ENCODE measurements around the gene LANCL2. TPM values are rescaled to one million over a fixed set of nuclear protein-coding genes. Genes with fewer than 3 reads are reported as not detected.

LANCL2 gene
- total and polyA plus RNA-seq, 8 donors: 4.9 to 25.9 (median 16.4) TPM

- no peak overlapping the region for H3K27ac ChIP-seq
- no peak for DNase-seq
- intact Hi-C loops (cut with DNase I; ENCODE audit: low total_unique reads): no loop called here
- no peaks in the 10 kb centered on the region for H3K9me3 ChIP-seq
- no peaks in the 10 kb centered on the region for H3K4me1 ChIP-seq
- TF ChIP-seq CTCF (IDR thresholded peaks at IDR 0.05): no peak
- TF ChIP-seq POLR2AphosphoS5 (IDR thresholded peaks at IDR 0.05): no peak
- no peak for TF ChIP-seq POLR2A (IDR thresholded peaks at IDR 0.05)
- no peak for TF ChIP-seq EP300 (IDR thresholded peaks at IDR 0.05)
- WGBS, 5 donors: 50 to 70% (median 55%) methylated on average over 1 of the region's 1 CpG
- H3K4me3 ChIP-seq: no peak overlapping the region
- no peaks in the 10 kb centered on the region for H3K36me3 ChIP-seq
- peaks cover 0 to 15% (median 0%) of the 10 kb centered on the region in 3 donors for H3K27me3 ChIP-seq
Measured at GRCh38 chr7:55444786-55445185, 79.6 kb downstream of the LANCL2 start.

- DNase-seq: no peak
Measured at GRCh38 chr7:55448526-55448925, 83.4 kb downstream of the LANCL2 start.

GRCh38 chr7:55449205-55449991 lies 84.3 kb downstream of the LANCL2 start:
- no peaks in the 10 kb centered on the region for H3K9me3 ChIP-seq
- peaks cover 0 to 18% (median 0%) of the 10 kb centered on the region in 3 donors for H3K27me3 ChIP-seq
- no peak overlapping the region for H3K4me3 ChIP-seq
- TF ChIP-seq EP300 (IDR thresholded peaks at IDR 0.05): no peak
- no peak for TF ChIP-seq POLR2A (IDR thresholded peaks at IDR 0.05)
- no peak for TF ChIP-seq POLR2AphosphoS5 (IDR thresholded peaks at IDR 0.05)
- TF ChIP-seq CTCF (IDR thresholded peaks at IDR 0.05): no peak
- DNase-seq: no peak
- 38 to 53% (median 50%) methylated on average over 19 to 56 of the region's 56 CpGs for WGBS, 5 donors
- intact Hi-C loops (cut with DNase I; ENCODE audit: low total_unique reads): no loop called here
- H3K4me1 ChIP-seq: no peaks in the 10 kb centered on the region
- H3K27ac ChIP-seq: no peak overlapping the region
- H3K36me3 ChIP-seq: no peaks in the 10 kb centered on the region

More at GRCh38 chr7:55448526-55448925, 83.4 kb downstream of the LANCL2 start:
- no peak for TF ChIP-seq CTCF (IDR thresholded peaks at IDR 0.05)
- TF ChIP-seq POLR2AphosphoS5 (IDR thresholded peaks at IDR 0.05): no peak
- no peak for TF ChIP-seq POLR2A (IDR thresholded peaks at IDR 0.05)
- no peak for TF ChIP-seq EP300 (IDR thresholded peaks at IDR 0.05)
- H3K4me3 ChIP-seq: no peak overlapping the region
- intact Hi-C loops (cut with DNase I; ENCODE audit: low total_unique reads): no loop called here
- H3K9me3 ChIP-seq: no peaks in the 10 kb centered on the region
- H3K27me3 ChIP-seq: peaks cover 0 to 18% (median 0%) of the 10 kb centered on the region in 3 donors
- no peak overlapping the region for H3K27ac ChIP-seq
- no peaks in the 10 kb centered on the region for H3K36me3 ChIP-seq
- no peaks in the 10 kb centered on the region for H3K4me1 ChIP-seq
- 82 to 94% (median 86%) methylated on average over 9 to 22 of the region's 22 CpGs for WGBS, 5 donors

- TF ChIP-seq POLR2A (IDR thresholded peaks at IDR 0.05): no peak
- no peak for TF ChIP-seq EP300 (IDR thresholded peaks at IDR 0.05)
- no peak for TF ChIP-seq CTCF (IDR thresholded peaks at IDR 0.05)
- no peak for TF ChIP-seq POLR2AphosphoS5 (IDR thresholded peaks at IDR 0.05)
- 93 to 98% (median 95%) methylated on average over 8 of the region's 8 CpGs for WGBS, 5 donors
- no peaks in the 10 kb centered on the region for H3K36me3 ChIP-seq
- no peak for DNase-seq
- H3K4me3 ChIP-seq: no peak overlapping the region
- no peak overlapping the region for H3K27ac ChIP-seq
- intact Hi-C loops (cut with DNase I; ENCODE audit: low total_unique reads): no loop called here
- H3K27me3 ChIP-seq: peaks cover 0 to 18% (median 0%) of the 10 kb centered on the region in 3 donors
- H3K9me3 ChIP-seq: no peaks in the 10 kb centered on the region
- no peaks in the 10 kb centered on the region for H3K4me1 ChIP-seq
Measured at GRCh38 chr7:55449992-55450535, 84.9 kb downstream of the LANCL2 start.

Data from stomach (tissue), 9 donors.